GM21360 (cell line): Measurements from ENCODE around the gene PSMG1.
"Not testable (repeated sequence)": the region's sequence is repeated elsewhere in the genome, so short reads cannot be mapped to it uniquely, and the experiment has no call there.

Experiments
- ATAC-seq: cut with Tn5 transposase; IDR thresholded peaks from one replicate; pipeline ENCODE4 v1.9.1; 2021; ENCODE audit warnings: mild to moderate bottlenecking, moderate library complexity; ENCODE audit not compliant: unreplicated experiment

PSMG1 gene

GRCh38 chr21:39183272-39184049 is at the start of gene PSMG1:
Gene PSMG1 (minus strand): TSS chr21:39183451. CDS start chr21:39183385, 66 bp downstream.
- ATAC-seq: peak; percentile 87

DNA sequence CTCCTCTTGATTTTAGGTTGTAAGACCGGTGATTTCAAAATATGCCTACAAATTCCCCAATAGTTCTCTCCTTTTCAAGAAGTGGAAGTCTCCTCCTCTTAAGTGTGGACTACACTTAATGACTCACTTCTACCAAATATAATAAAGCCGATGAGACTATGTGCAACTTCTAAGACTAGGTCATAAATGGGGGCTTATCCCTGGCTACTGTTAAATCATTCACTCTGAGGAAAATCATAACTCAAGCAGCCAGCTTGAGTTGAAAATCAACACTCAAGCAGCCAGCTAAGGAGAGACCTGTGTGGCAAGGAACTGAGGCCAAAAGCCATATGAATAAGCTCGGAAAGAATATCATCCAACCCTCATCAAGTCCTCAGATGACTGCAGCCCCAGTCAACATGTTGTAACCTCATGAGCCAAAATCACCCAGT is 49.6 kb upstream of the PSMG1 start:
- no peak for ATAC-seq

DNA sequence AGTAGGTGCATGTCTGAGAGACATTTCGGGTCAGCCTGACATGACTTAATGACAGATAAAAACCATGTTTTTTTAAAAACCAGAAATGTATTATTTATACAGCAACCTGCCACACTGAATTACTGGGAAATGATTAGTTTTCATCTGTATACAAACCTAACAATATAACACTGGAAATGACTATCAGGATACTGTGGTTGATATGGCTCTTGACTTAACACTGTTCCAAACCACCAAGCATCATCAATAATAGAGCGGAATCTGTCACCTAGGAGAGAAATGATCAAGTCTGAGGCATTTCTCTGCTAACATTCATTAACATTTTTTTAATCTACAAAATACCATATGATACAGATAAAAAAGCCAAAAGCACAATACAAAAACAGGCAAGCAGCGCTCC is 41.7 kb upstream of the PSMG1 start:
- ATAC-seq: no peak

- no peak for ATAC-seq
These were observed 38.8 kb upstream of the PSMG1 start for GRCh38 chr21:39221997-39222486.

- no peak for ATAC-seq
These were observed 38.2 kb upstream of the PSMG1 start for GRCh38 chr21:39221282-39221996.

DNA sequence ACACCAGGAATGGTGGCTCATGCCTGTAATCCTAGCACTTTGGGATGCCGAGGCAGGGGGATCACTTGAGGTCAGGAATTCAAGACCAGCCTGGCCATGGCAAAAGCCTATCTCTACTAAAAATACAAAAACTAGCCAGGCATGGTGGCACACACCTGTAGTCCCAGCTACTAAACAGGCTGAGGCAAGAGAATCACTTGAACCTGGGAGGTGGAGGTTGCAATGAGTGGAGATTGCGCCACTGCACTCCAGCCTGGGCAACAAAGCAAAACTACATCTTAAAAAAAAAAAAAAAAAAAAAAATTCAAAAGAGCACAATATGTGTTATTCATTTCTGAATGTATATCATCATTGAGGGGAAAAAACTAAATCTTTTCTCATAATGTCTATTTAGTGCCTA is 37.6 kb upstream of the PSMG1 start:
- not testable (repeated sequence) for ATAC-seq

DNA sequence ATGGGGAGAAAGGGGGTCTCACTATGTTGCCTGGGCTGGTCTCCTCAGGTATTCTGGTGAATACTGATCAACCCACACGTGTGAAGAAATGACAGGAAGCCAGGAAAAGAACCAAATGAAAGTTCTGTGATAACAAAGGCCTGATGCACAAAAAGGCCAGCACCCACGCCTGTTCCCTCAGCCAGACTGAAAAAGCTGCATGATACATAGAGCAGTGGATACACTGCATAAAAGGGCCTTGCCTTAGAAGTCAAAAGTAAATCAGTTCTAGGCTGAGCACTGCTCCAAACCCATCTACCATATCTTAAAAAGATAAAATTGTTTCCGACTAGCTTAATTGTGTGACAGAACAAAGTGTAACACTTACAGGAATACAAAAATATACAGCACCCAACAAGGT is 36.9 kb upstream of the PSMG1 start:
- no peak for ATAC-seq

DNA sequence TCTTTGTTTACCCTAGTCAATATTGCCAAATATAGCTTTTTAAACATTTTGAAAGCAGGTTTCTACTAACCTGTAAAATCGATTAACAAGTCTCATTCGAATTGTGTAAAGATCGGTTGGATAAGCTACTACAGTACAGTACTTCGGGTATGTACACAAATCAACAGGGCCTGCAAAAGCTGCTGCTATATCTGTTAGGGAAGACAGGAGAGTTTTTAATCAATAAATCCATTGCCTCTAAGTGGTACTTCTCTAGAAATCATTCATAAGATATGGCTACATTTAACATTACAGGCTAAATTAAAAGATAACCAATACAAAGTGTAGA is 34.8 kb upstream of the PSMG1 start:
- no peak for ATAC-seq

DNA sequence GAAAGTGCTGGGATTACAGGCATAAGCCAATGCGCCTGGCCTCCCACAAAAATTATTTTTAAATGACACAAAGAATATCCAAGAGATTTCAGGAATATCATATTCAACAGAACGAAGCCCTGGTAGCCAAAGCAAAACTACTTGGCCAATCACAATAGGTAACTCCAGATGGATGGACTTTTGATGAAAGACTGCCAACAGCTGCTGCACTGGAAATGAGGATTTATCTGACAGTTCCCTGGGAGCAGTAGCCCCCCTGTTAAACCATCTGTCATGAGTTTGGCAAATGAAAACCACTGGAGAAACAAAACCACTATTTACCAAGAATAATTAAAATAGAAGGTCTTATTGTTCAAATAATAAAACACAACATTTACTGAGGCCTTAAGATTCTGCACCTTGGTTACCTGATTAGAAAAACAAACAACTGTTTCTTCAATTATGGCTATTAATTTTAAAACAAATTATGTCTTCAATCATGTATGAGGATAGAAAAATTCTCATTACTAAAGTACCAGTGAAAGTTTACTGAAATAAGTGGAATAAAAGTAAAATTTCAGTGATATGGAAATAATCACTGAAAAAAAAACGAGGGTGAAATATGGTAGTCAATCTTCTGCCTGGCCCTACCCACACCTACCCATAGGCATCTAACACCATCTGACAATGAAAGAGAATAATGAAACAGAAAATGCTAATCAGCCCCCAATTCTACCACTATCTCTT is 34.3 kb upstream of the PSMG1 start:
- ATAC-seq: no peak

- no peak for ATAC-seq
These were observed 33.0 kb upstream of the PSMG1 start for GRCh38 chr21:39216290-39216689.

GRCh38 chr21:39215078-39215477 is 31.8 kb upstream of the PSMG1 start:
- no peak for ATAC-seq

DNA sequence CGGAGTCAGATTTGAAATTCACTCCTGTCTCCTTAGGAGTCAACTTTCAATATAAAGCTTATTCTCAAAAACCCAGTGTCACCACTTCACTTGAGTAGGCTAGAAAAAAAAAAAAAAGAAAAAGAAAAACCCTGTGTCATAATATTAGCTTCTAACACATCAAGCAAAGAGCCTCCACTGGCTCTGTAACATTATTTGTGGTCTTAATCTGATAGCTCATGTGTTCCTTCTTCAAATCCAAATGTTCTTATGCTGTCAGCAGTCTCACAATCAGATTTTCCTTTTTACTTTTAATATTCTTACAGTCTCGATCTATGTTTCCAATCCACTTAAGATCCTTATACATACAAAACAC is 26.1 kb upstream of the PSMG1 start:
- ATAC-seq: no peak

DNA sequence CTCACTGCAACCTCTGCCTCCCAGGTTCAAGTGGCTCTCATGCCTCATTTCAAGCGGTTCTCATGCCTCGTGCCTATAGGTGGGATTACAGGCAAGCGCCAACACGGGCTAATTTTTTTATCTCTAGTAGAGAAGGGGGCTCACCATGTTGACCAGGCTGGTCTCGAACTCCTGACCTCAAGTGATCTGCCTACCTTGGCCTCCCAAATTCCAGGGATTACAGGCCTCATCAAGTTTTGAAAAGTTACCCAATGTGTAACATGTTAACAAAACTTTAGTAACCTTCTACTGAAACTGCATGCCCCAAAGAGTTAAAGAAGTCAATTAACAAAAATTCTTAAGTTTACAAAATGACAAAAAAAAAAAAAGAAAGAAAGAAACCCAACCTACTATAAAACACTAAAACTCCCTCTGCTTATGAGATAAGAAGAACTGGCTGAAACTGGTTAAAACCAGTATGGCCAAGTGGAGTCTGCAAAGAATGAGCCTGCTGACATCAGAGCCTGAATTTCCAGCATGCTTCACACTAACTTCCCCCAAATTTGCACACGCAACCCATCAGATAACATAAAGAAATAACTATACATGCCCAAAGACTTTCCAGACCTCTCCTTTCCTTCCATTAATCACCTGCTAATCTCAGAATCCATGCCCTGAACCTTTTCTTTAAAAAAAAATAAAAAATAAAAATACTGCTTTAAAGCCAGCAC is 25.5 kb upstream of the PSMG1 start:
- no peak for ATAC-seq

- no peak for ATAC-seq
These were observed 20.9 kb upstream of the PSMG1 start for GRCh38 chr21:39204134-39204533.

- ATAC-seq: no peak
These were observed 15.5 kb upstream of the PSMG1 start for GRCh38 chr21:39198800-39199199.

- ATAC-seq: no peak
These were observed 14.4 kb upstream of the PSMG1 start for GRCh38 chr21:39197448-39198233.

GRCh38 chr21:39196838-39197237 is 13.6 kb upstream of the PSMG1 start:
- ATAC-seq: no peak

DNA sequence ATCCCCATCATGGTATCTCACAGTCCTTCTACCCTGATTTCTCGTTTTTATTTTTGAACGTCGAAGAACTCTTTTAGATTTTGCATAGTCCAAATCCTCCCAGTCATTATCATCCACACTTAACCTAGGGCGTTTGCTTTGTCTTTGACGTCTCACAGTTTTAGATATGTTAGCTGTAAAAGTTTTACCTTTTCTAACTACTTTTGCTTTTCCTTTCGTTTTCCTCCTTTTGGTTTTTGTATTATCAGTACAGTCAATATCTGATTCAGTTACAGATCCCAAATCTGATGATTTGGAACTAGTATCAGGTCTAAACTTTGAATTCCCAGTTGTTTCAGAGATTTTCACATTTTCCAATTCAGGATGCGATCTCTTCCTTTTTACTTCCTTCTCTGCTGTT is 13.1 kb upstream of the PSMG1 start:
- no peak for ATAC-seq

DNA sequence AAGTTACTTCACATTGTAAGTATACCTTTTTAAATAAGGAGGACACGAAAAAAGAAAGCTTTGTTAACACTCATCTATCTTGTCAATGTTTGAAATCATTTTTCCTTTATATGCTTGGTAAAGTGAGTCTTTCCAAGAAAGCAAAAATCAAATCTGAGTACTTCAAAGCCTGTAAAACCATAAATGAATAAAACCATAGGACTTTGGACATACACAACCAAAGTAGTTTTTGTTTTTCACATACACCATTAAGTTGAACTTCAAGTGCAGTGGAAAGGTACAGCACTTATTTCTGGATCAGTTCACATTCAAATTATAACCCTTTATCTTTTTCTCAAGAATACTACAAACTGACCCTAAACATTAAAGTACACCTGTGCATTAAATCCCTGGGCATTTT is 10.1 kb upstream of the PSMG1 start:
- ATAC-seq: no peak

DNA sequence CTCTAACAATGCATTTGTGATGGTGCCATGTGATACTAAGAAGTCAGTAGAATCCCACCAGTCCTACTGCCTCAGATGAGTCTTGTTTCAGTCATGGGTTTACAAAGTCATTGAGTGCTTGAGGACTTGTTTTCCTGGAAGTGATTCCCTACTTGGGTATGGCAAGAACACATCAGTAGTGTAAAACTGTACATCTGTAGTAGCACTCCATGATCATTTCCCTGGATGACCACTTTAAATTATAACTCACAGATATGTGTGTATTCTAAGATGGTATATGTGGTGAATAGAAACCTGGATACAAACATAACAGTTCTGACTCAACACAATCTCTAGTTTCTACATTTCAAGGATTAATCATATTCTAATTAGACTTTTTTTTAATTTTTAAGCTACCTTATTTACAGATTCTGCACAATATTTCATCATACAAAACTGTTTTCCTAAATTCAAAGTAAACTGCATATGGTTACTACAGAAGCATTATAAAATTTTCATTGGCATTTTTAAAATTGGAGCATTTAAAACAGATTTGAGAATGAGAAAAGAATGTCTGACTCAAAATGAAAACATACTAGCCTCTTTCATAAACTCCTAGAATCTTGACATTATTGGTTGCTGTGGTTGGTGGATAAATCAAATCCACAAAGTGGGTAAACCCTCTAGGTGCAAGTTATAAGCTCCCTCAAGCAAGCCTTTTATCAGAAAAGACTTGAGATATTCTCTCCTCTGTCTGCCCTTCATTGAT is 6.8 kb upstream of the PSMG1 start:
- no peak for ATAC-seq
